IMR-90 (cell line): ENCODE data around the gene ATG12. TPM values are rescaled to one million over a fixed set of nuclear protein-coding genes. Genes with fewer than 3 reads are reported as not detected.

Experiments
- ATAC-seq: fragments of 200-7000 bp; cut with Tn5 transposase; 2 replicates; pipeline ENCODE4 v1.9.1; 2020; ENCODE audit warnings: low read depth, mild to moderate bottlenecking, moderate library complexity
- BruUV-seq: library from RNA; stranded (reverse); fragments of 400-500 nt; replicated peaks from 2 replicates; lab custom pipeline; 2021; lab: Mats Ljungman, UMichigan
- CTCF ChIA-PET: fragments of 300-600 bp; formaldehyde crosslinking; extraction: SDS; loops from one replicate; lab custom pipeline; 2021; ENCODE audit warnings: antibody characterized with exemption; lab: Yijun Ruan, JAX
- POLR2A ChIA-PET: fragments of 300-600 bp; sonication (Branson Sonifier 250); formaldehyde crosslinking; loops from one replicate; lab custom pipeline; 2022; ENCODE audit warnings: antibody characterized with exemption; ENCODE audit not compliant: unreplicated experiment; lab: Charles Lee
- DNase-seq: peaks from one replicate; pipeline ENCODE4 v3.0.0; 2013
- H2AFZ ChIP-seq: replicated peaks from 2 replicates; pipeline ENCODE3; 2013; ENCODE audit warnings: low read length, mild to moderate bottlenecking; ENCODE audit not compliant: poor library complexity
- H2AK5ac ChIP-seq: 2 replicates; pipeline ENCODE4 v1.6.1; 2013; ENCODE audit warnings: low read depth, low read length, inconsistent platforms
- H2AK9ac ChIP-seq: replicated peaks from 2 replicates; pipeline ENCODE3; 2013; ENCODE audit warnings: mild to moderate bottlenecking, low read depth, low read length, moderate library complexity; ENCODE audit not compliant: poor library complexity
- H2BK120ac ChIP-seq: 2 replicates; pipeline ENCODE4 v1.6.1; 2013; ENCODE audit warnings: low read depth, low read length, inconsistent platforms
- H2BK15ac ChIP-seq: 3 replicates; pipeline ENCODE4 v1.6.1; 2013; ENCODE audit warnings: low read depth, low read length, inconsistent platforms
- H2BK20ac ChIP-seq: 2 replicates; pipeline ENCODE4 v1.6.1; 2013; ENCODE audit warnings: low read depth, mild to moderate bottlenecking, inconsistent platforms, low read length, moderate library complexity
- H2BK5ac ChIP-seq: 2 replicates; pipeline ENCODE4 v1.6.1; 2013; ENCODE audit warnings: mild to moderate bottlenecking, low read depth, low read length, inconsistent platforms; ENCODE audit not compliant: poor library complexity, severe bottlenecking
- H3K14ac ChIP-seq: replicated peaks from 2 replicates; pipeline ENCODE4 v1.6.1; 2013; ENCODE audit warnings: low read depth, low read length, inconsistent platforms
- H3K18ac ChIP-seq: 2 replicates; pipeline ENCODE4 v1.6.1; 2013; ENCODE audit warnings: low read depth, low read length, control low read depth
- H3K23ac ChIP-seq: 2 replicates; pipeline ENCODE4 v1.6.1; 2013; ENCODE audit warnings: low read depth, low read length, inconsistent platforms
- H3K27ac ChIP-seq: 2 replicates; pipeline ENCODE4 v1.5.1; 2013; ENCODE audit warnings: mild to moderate bottlenecking, control low read depth, low read length; ENCODE audit not compliant: insufficient read depth
- H3K27me3 ChIP-seq: 2 replicates; pipeline ENCODE4 v1.6.1; 2013; ENCODE audit warnings: low read length; ENCODE audit not compliant: control insufficient read depth, insufficient read depth
- H3K36me3 ChIP-seq: 2 replicates; pipeline ENCODE4 v1.6.1; 2013; ENCODE audit warnings: low read length, mixed read lengths; ENCODE audit not compliant: control insufficient read depth, insufficient read depth
- H3K4ac ChIP-seq: 2 replicates; pipeline ENCODE4 v1.6.1; 2013; ENCODE audit warnings: low read depth, low read length, inconsistent platforms
- H3K4me1 ChIP-seq: 2 replicates; pipeline ENCODE4 v1.6.1; 2013; ENCODE audit warnings: low read length, mixed read lengths; ENCODE audit not compliant: control insufficient read depth, insufficient read depth
- H3K4me2 ChIP-seq: 2 replicates; pipeline ENCODE4 v1.6.1; 2013; ENCODE audit warnings: low read depth, mild to moderate bottlenecking, control low read depth, low read length, moderate library complexity
- H3K4me3 ChIP-seq: 2 replicates; pipeline ENCODE4 v1.5.1; 2013; ENCODE audit warnings: low read depth, mild to moderate bottlenecking, control low read depth, low read length, moderate library complexity; ENCODE audit not compliant: insufficient read depth
- H3K56ac ChIP-seq: 2 replicates; pipeline ENCODE4 v1.6.1; 2013; ENCODE audit warnings: low read length, inconsistent platforms; ENCODE audit not compliant: insufficient read depth; ENCODE audit errors: extremely low read depth
- H3K79me1 ChIP-seq, 2 experiments: 2 replicates each; pipeline ENCODE4 v1.6.1; 2013; ENCODE audit warnings: low read length in 2 of 2, inconsistent platforms in 1 of 2, low read depth in 1 of 2
- H3K9ac ChIP-seq: 2 replicates; pipeline ENCODE4 v1.6.1; 2013; ENCODE audit warnings: low read depth, low read length, control low read depth
- H3K9me1 ChIP-seq: 2 replicates; pipeline ENCODE4 v1.6.1; 2013; ENCODE audit warnings: low read length, inconsistent platforms; ENCODE audit not compliant: insufficient read depth
- H3K9me3 ChIP-seq: 2 replicates; pipeline ENCODE4 v1.6.1; 2013; ENCODE audit warnings: low read length; ENCODE audit not compliant: control insufficient read depth, insufficient read depth
- H4K20me1 ChIP-seq: 2 replicates; pipeline ENCODE4 v1.6.1; 2013; ENCODE audit warnings: low read length, inconsistent platforms; ENCODE audit not compliant: insufficient read depth
- H4K5ac ChIP-seq: 2 replicates; pipeline ENCODE4 v1.6.1; 2013; ENCODE audit warnings: mild to moderate bottlenecking, low read depth, low read length, control low read depth
- H4K8ac ChIP-seq, 2 experiments: 2 replicates each; pipeline ENCODE4 v1.6.1; 2013; ENCODE audit warnings: low read depth in 2 of 2, low read length in 2 of 2, control low read depth in 1 of 2, inconsistent platforms in 1 of 2
- H4K91ac ChIP-seq: 2 replicates; pipeline ENCODE4 v1.6.1; 2013; ENCODE audit warnings: low read depth, low read length, inconsistent platforms; ENCODE audit not compliant: insufficient read depth
- BHLHE40 ChIP-seq: fragments of 150-350 bp; IDR thresholded peaks from 2 replicates; pipeline ENCODE4 v1.6.1; 2016; ENCODE audit warnings: mild to moderate bottlenecking, low read depth, low read length
- CEBPB ChIP-seq: IDR thresholded peaks from 2 replicates; pipeline ENCODE4 v1.6.1; 2012; ENCODE audit warnings: low read depth, low read length, improper control_type of control experiment
- CHD1 ChIP-seq: IDR thresholded peaks from 2 replicates; pipeline ENCODE4 v1.6.1; 2012; ENCODE audit warnings: low read depth, low read length, improper control_type of control experiment
- CTCF ChIP-seq: conservative IDR thresholded peaks from 2 replicates; pipeline ENCODE4 v1.5.1; 2012; ENCODE audit warnings: mild to moderate bottlenecking, low read depth, low read length, improper control_type of control experiment
- ELK1 ChIP-seq: fragments of 150-350 bp; IDR thresholded peaks from 2 replicates; pipeline ENCODE4 v1.6.1; 2016; ENCODE audit warnings: low read depth, mild to moderate bottlenecking, low read length, moderate library complexity, borderline replicate concordance
- FOS ChIP-seq: fragments of 150-350 bp; IDR thresholded peaks from 2 replicates; pipeline ENCODE4 v1.6.1; 2016; ENCODE audit warnings: low read depth, low read length
- MAFK ChIP-seq: IDR thresholded peaks from 2 replicates; pipeline ENCODE4 v1.6.1; 2012; ENCODE audit warnings: low read depth, low read length, improper control_type of control experiment
- MAZ ChIP-seq: IDR thresholded peaks from 2 replicates; pipeline ENCODE4 v1.6.1; 2012; ENCODE audit warnings: low read depth, mild to moderate bottlenecking, low read length, improper control_type of control experiment, moderate library complexity, borderline replicate concordance
- MXI1 ChIP-seq: IDR thresholded peaks from 2 replicates; pipeline ENCODE4 v1.6.1; 2012; ENCODE audit warnings: low read depth, mild to moderate bottlenecking, low read length, moderate library complexity, borderline replicate concordance
- NFE2L2 ChIP-seq: fragments of 150-350 bp; IDR thresholded peaks from 2 replicates; pipeline ENCODE4 v1.6.1; 2016; ENCODE audit warnings: low read depth, mild to moderate bottlenecking, low read length
- POLR2A ChIP-seq: IDR thresholded peaks from 2 replicates; pipeline ENCODE4 v1.6.1; 2012; ENCODE audit warnings: mild to moderate bottlenecking, low read depth, low read length
- RAD21 ChIP-seq: IDR thresholded peaks from 2 replicates; pipeline ENCODE4 v1.6.1; 2012; ENCODE audit warnings: low read length, improper control_type of control experiment
- RCOR1 ChIP-seq: IDR thresholded peaks from 2 replicates; pipeline ENCODE4 v1.6.1; 2012; ENCODE audit warnings: mild to moderate bottlenecking, low read length, improper control_type of control experiment; ENCODE audit not compliant: insufficient replicate concordance
- RFX5 ChIP-seq: IDR thresholded peaks from 2 replicates; pipeline ENCODE4 v1.8.0; 2012; ENCODE audit warnings: low read depth, mild to moderate bottlenecking, low read length, moderate library complexity
- SMC3 ChIP-seq: fragments of 150-350 bp; IDR thresholded peaks from 2 replicates; pipeline ENCODE4 v1.6.1; 2016; ENCODE audit warnings: low read depth, mild to moderate bottlenecking, antibody characterized with exemption, low read length, moderate library complexity
- USF2 ChIP-seq: fragments of 150-350 bp; IDR thresholded peaks from 2 replicates; pipeline ENCODE4 v1.6.1; 2017; ENCODE audit warnings: mild to moderate bottlenecking, antibody characterized with exemption, low read length, low read depth
- WGBS, 2 experiments: methylation state at CpG; one replicate each; pipeline versions ENCODE4 v1.1.5 to v1.1.7; 2013; ENCODE audit warnings: missing lambda C conversion rate in 2 of 2; ENCODE audit not compliant: insufficient read length in 1 of 2; ENCODE audit errors: extremely low coverage in 2 of 2; 5-methylcytosine and 5-hydroxymethylcytosine counted together
- dilution Hi-C: fragments of 300-500 bp; cut with HindIII; formaldehyde crosslinking; loops from one replicate; pipeline ENCODE4 v1.14.3; 2018; ENCODE audit warnings: low sequenced_read_pairs; ENCODE audit not compliant: unreplicated experiment
- in situ Hi-C: fragments of 300-500 bp; cut with MboI; formaldehyde crosslinking; loops from 3 replicates; pipeline ENCODE4 v1.14.3; 2019; ENCODE audit warnings: low sequenced_read_pairs, inconsistent platforms, mixed read lengths
- intact Hi-C: fragments of 100-400 bp; cut with micrococcal nuclease; formaldehyde crosslinking; loops from 2 replicates; pipeline ENCODE4 v1.10.0; 2022
- polyA plus RNA-seq, 3 experiments: library from polyadenylated mRNA; depleted of rRNA; stranded (reverse); fragments of >200 nt; gene quantifications; 2 replicates each; pipeline ENCODE4 v1.2.3, GENCODE V29; 2012; ENCODE audit warnings: low replicate concordance in 1 of 3
- total RNA-seq: library from RNA; depleted of rRNA; stranded (reverse); fragments of >200 nt; gene quantifications from 2 replicates; pipeline ENCODE4 v1.2.3, GENCODE V29; 2012

Gene ATG12
- total and polyA plus RNA-seq, 2 of the 4 experiments (the other 2 are of a cell fraction) = 68.0 to 95.7 TPM

- H3K27me3 ChIP-seq = no peaks in the 10 kb centered on the region
- ATAC-seq (no peak), DNase-seq (no peak)
- ChIA-PET CTCF (no interaction called here), POLR2A (no interaction called here)
- H3K36me3 ChIP-seq = peaks cover 6% of the 10 kb centered on the region
- no peak overlapping the region for H2BK15ac ChIP-seq
- H3K79me1 ChIP-seq = peaks cover 6 to 18% of the 10 kb centered on the region in 2 experiments
- H3K56ac ChIP-seq = no peak overlapping the region
- WGBS, 2 experiments = no CpG with 5 or more reads among the region's 2 CpGs
- H2AK5ac ChIP-seq = no peak overlapping the region
- H3K9me3 ChIP-seq = no peaks in the 10 kb centered on the region
- TF ChIP-seq POLR2A (no peak), NFE2L2 (no peak), CHD1 (no peak), USF2 (no peak), ELK1 (no peak), CTCF (no peak), CEBPB (no peak), MXI1 (no peak), MAFK (no peak), BHLHE40 (no peak), RCOR1 (no peak), RAD21 (no peak), MAZ (no peak), RFX5 (no peak), SMC3 (no peak), FOS (no peak)
- no peaks in the 10 kb centered on the region; the same call in 1 of the 2 replicates for H4K20me1 ChIP-seq
- no peak overlapping the region for H2BK120ac ChIP-seq
- H4K5ac ChIP-seq = no peak overlapping the region
- no peak overlapping the region for H2AFZ ChIP-seq
- dilution Hi-C loops (no loop called here), in situ Hi-C loops (no loop called here), intact Hi-C loops (no loop called here)
- no peak overlapping the region for H2BK20ac ChIP-seq
- no peak overlapping the region for H3K4ac ChIP-seq
- H3K23ac ChIP-seq = no peak overlapping the region
- no peak overlapping the region for H2AK9ac ChIP-seq
- BruUV-seq = no TSS peak
- peaks cover 3% of the 10 kb centered on the region; the same call in 1 of the 2 replicates for H3K9me1 ChIP-seq
- no peak overlapping the region for H3K14ac ChIP-seq
- H3K18ac ChIP-seq = no peak overlapping the region
- H4K8ac ChIP-seq = no peak overlapping the region
- no peak overlapping the region for H3K4me3 ChIP-seq
- H3K4me1 ChIP-seq = no peaks in the 10 kb centered on the region
- H4K91ac ChIP-seq = no peak overlapping the region
- H3K4me2 ChIP-seq = no peak overlapping the region
- no peak overlapping the region for H3K9ac ChIP-seq
- H2BK5ac ChIP-seq = no peak overlapping the region
- no peak overlapping the region for H3K27ac ChIP-seq
Observed at GRCh38 chr5:115872447-115872846, 31.1 kb upstream of the ATG12 start.
